GM23338 (cell line): Measurements from ENCODE around the gene ALDH3B1.
"Not testable (repeated sequence)": the region's sequence is repeated elsewhere in the genome, so short reads cannot be mapped to it uniquely, and the experiment has no call there.

Experiments used
- CREB1 ChIP-seq: fragments of 250-450 bp; sonication (Bioruptor Pico); IDR thresholded peaks from 2 replicates; pipeline ENCODE4 v1.5.0; 2020; ENCODE audit warnings: low read depth, mild to moderate bottlenecking, moderate library complexity
- EZH2 ChIP-seq: fragments of 200-600 bp; sonication (generic); IDR thresholded peaks from one replicate; pipeline ENCODE4 v1.8.0; 2017; ENCODE audit warnings: antibody characterized with exemption, mild to moderate bottlenecking, low read depth; ENCODE audit not compliant: unreplicated experiment
- JUNB ChIP-seq: IDR thresholded peaks from one replicate; pipeline ENCODE4 v1.6.1; 2016; ENCODE audit warnings: antibody characterized with exemption; ENCODE audit not compliant: unreplicated experiment
- POLR2AphosphoS5 ChIP-seq: IDR thresholded peaks from 2 replicates; pipeline ENCODE4 v1.6.1; 2016; ENCODE audit warnings: antibody characterized with exemption, low read depth
- STAT1 ChIP-seq: IDR thresholded peaks from one replicate; pipeline ENCODE4 v1.6.1; 2016; ENCODE audit warnings: antibody characterized with exemption; ENCODE audit not compliant: unreplicated experiment
- ZNF331 ChIP-seq: fragments of 250-450 bp; sonication (Bioruptor Pico); IDR thresholded peaks from 2 replicates; pipeline ENCODE4 v1.5.0; 2020; ENCODE audit warnings: low read depth, mild to moderate bottlenecking, moderate library complexity
- TF ChIP-seq, protein P1 (sequence below), 2 experiments: fragments of 200-600 bp in 1 of 2; sonication (generic) in 1 of 2; conservative IDR thresholded peaks; 2 replicates each; pipeline versions ENCODE4 v1.5.1 to v1.6.1; 2016 to 2017; ENCODE audit warnings: antibody characterized with exemption in 2 of 2, low read depth in 2 of 2, mild to moderate bottlenecking in 2 of 2, moderate library complexity in 1 of 2
- TF ChIP-seq, protein P2 (sequence below): IDR thresholded peaks from one replicate; pipeline ENCODE4 v1.6.1; 2018; ENCODE audit warnings: antibody characterized with exemption; ENCODE audit not compliant: unreplicated experiment

DNA sequence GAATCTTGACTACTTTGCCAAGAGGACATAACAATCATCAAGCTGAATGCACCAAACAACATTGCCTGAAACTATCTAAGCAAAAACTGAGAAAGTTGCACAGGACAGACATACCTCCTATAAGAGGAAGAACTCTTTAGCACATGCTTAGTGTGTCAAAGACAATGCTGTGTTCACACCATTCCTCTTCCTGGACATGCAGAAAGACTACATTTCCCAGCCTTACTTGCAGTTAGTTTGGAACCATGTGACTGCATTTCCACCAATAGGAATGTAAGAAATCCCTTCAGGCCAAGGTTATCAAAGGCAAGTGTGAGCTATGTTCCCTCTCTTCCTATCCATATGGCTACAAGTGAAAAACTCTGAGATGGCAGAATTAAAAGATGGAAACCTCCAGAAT lies 45.4 kb upstream of the ALDH3B1 start:
- TF ChIP-seq, protein P1, sequence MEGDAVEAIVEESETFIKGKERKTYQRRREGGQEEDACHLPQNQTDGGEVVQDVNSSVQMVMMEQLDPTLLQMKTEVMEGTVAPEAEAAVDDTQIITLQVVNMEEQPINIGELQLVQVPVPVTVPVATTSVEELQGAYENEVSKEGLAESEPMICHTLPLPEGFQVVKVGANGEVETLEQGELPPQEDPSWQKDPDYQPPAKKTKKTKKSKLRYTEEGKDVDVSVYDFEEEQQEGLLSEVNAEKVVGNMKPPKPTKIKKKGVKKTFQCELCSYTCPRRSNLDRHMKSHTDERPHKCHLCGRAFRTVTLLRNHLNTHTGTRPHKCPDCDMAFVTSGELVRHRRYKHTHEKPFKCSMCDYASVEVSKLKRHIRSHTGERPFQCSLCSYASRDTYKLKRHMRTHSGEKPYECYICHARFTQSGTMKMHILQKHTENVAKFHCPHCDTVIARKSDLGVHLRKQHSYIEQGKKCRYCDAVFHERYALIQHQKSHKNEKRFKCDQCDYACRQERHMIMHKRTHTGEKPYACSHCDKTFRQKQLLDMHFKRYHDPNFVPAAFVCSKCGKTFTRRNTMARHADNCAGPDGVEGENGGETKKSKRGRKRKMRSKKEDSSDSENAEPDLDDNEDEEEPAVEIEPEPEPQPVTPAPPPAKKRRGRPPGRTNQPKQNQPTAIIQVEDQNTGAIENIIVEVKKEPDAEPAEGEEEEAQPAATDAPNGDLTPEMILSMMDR (conservative IDR thresholded peaks at IDR 0.05; ENCODE audit: low read depth in 2 of 2), result not testable (repeated sequence)
- TF ChIP-seq EZH2; CREB1 (CRISPR knock-in tag); POLR2AphosphoS5; JUNB; ZNF331 (CRISPR knock-in tag); STAT1: not testable (repeated sequence)
- TF ChIP-seq, protein P2, sequence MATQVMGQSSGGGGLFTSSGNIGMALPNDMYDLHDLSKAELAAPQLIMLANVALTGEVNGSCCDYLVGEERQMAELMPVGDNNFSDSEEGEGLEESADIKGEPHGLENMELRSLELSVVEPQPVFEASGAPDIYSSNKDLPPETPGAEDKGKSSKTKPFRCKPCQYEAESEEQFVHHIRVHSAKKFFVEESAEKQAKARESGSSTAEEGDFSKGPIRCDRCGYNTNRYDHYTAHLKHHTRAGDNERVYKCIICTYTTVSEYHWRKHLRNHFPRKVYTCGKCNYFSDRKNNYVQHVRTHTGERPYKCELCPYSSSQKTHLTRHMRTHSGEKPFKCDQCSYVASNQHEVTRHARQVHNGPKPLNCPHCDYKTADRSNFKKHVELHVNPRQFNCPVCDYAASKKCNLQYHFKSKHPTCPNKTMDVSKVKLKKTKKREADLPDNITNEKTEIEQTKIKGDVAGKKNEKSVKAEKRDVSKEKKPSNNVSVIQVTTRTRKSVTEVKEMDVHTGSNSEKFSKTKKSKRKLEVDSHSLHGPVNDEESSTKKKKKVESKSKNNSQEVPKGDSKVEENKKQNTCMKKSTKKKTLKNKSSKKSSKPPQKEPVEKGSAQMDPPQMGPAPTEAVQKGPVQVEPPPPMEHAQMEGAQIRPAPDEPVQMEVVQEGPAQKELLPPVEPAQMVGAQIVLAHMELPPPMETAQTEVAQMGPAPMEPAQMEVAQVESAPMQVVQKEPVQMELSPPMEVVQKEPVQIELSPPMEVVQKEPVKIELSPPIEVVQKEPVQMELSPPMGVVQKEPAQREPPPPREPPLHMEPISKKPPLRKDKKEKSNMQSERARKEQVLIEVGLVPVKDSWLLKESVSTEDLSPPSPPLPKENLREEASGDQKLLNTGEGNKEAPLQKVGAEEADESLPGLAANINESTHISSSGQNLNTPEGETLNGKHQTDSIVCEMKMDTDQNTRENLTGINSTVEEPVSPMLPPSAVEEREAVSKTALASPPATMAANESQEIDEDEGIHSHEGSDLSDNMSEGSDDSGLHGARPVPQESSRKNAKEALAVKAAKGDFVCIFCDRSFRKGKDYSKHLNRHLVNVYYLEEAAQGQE, result not testable (repeated sequence)
